Measurements from ENCODE around the gene ADD3.

ADD3 gene

DNA sequence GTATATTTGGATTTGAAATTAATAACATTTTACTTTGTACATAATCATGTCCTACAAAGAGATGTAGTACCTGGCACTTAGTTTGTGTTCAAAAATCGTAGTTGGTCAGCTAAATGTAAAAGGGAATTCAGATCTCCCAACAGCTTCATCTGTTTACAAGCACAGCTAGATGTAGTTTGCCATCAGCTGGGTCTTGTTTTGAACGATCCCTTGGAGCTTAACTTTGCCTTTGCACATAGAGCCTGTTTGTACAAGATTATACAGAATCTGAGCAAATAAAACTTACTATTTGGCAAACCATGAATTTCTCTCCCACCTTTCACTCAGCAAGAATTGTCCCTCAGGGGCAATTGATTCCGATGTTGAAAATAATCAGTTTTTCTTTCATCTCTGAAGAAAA, 36.1 kb upstream of the ADD3 start:
- Histone ChIP-seq H3K4me3 (ENCODE audit: severe bottlenecking) (no peak overlapping the region), H3K27ac (ENCODE audit: poor library complexity, severe bottlenecking) (no peak overlapping the region), H3K36me3 (ENCODE audit: low read depth) (no peaks in the 10 kb centered on the region), H3K9me3 (ENCODE audit: severe bottlenecking) (no peaks in the 10 kb centered on the region), H3K27me3 (ENCODE audit: insufficient read depth, poor library complexity, severe bottlenecking) (peaks cover 2% of the 10 kb centered on the region), H3K4me1 (ENCODE audit: insufficient read depth, poor library complexity, severe bottlenecking) (peaks cover 2% of the 10 kb centered on the region)
- no peak for TF ChIP-seq CTCF (IDR thresholded peaks at IDR 0.05; ENCODE audit: poor library complexity, severe bottlenecking)
- ATAC-seq (ENCODE audit: low read depth), result no peak
- DNase-seq (ENCODE audit: low spot score), result no peak

- ATAC-seq (ENCODE audit: low read depth), result no peak
- Histone ChIP-seq H3K4me1 (ENCODE audit: insufficient read depth, poor library complexity, severe bottlenecking) (peaks cover under 1% of the 10 kb centered on the region), H3K9me3 (ENCODE audit: severe bottlenecking) (no peaks in the 10 kb centered on the region), H3K27me3 (ENCODE audit: insufficient read depth, poor library complexity, severe bottlenecking) (peaks cover 2% of the 10 kb centered on the region), H3K4me3 (ENCODE audit: severe bottlenecking) (no peak overlapping the region), H3K36me3 (ENCODE audit: low read depth) (no peaks in the 10 kb centered on the region), H3K27ac (ENCODE audit: poor library complexity, severe bottlenecking) (no peak overlapping the region)
- TF ChIP-seq CTCF (IDR thresholded peaks at IDR 0.05; ENCODE audit: poor library complexity, severe bottlenecking), result no peak
- DNase-seq (ENCODE audit: low spot score), result no peak
Measured at GRCh38 chr10:109972372-109973001, 35.3 kb upstream of the ADD3 start.

- Histone ChIP-seq H3K36me3 (ENCODE audit: low read depth) (no peaks in the 10 kb centered on the region), H3K27me3 (ENCODE audit: insufficient read depth, poor library complexity, severe bottlenecking) (peaks cover 2% of the 10 kb centered on the region), H3K27ac (ENCODE audit: poor library complexity, severe bottlenecking) (no peak overlapping the region), H3K9me3 (ENCODE audit: severe bottlenecking) (no peaks in the 10 kb centered on the region), H3K4me3 (ENCODE audit: severe bottlenecking) (no peak overlapping the region), H3K4me1 (ENCODE audit: insufficient read depth, poor library complexity, severe bottlenecking) (no peaks in the 10 kb centered on the region)
- DNase-seq (ENCODE audit: low spot score), result no peak
- no peak for ATAC-seq (ENCODE audit: low read depth)
- TF ChIP-seq CTCF (IDR thresholded peaks at IDR 0.05; ENCODE audit: poor library complexity, severe bottlenecking), result no peak
Measured at GRCh38 chr10:109973326-109973829, 34.4 kb upstream of the ADD3 start.

DNA sequence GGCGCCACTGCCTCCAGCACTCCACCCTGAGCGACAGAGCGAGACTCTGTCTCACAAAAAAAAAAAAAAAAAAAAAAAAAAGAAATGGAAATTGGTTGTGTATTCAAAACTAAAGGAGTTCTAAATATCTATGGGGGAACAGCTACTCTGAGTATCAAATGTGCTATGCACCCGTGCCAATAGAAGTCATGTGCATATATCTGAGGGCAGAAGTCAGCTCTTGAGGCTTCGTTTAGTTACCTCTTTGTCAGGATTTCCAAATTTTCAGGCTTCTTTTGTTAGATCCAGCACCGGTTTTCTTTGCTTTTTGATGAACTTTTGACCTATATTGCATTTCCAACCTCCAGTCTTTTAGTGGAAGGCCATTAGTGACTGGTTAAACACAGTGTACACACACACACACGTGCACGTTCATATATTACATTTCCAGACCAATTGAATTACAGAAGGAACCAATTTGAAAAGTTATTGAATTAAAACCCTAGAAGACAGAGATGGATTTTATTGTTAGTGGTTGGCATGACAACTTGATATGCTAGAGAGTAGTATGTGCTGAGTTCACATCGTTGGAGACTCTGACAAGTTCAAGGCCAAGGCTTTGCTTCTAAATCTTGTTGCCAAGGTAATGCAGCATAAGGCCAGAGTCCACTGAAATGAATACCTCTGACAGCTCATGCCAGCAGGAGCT, 33.1 kb upstream of the ADD3 start:
- Histone ChIP-seq H3K27ac (ENCODE audit: poor library complexity, severe bottlenecking) (no peak overlapping the region), H3K36me3 (ENCODE audit: low read depth) (no peaks in the 10 kb centered on the region), H3K4me1 (ENCODE audit: insufficient read depth, poor library complexity, severe bottlenecking) (no peaks in the 10 kb centered on the region), H3K9me3 (ENCODE audit: severe bottlenecking) (no peaks in the 10 kb centered on the region), H3K27me3 (ENCODE audit: insufficient read depth, poor library complexity, severe bottlenecking) (peaks cover 2% of the 10 kb centered on the region), H3K4me3 (ENCODE audit: severe bottlenecking) (no peak overlapping the region)
- no peak for TF ChIP-seq CTCF (IDR thresholded peaks at IDR 0.05; ENCODE audit: poor library complexity, severe bottlenecking)
- DNase-seq (ENCODE audit: low spot score) (no peak), ATAC-seq (ENCODE audit: low read depth) (no peak)

Data from RWPE2 (cell line).